ENCODE results near the gene SEC14L1.

Gene SEC14L1

GRCh38 chr17:77257596-77258458 lies 117.1 kb downstream of the SEC14L1 start:
- no peak for DNase-seq (ENCODE audit: low read depth, low spot score)

DNA sequence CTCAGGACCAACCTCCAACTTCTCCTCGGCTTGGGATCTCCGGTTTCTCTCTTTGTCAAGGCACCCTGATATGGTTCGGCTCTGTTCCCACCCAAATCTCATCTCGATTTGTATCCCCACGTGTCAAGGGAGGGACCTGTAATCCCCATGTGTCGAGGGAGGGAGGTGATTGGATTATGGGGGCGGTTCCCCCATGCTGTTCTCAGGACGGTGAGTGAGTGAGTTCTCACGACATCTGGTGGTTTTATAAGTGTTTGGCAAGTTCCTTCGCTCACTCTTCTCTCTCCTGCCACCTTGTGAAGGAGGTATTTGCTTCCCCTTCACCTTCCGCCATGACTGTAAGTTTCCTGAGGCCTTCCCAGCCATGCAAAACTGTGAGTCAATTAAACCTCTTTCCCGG lies 117.9 kb downstream of the SEC14L1 start:
- DNase-seq (ENCODE audit: low read depth, low spot score), result no peak

- DNase-seq (ENCODE audit: low read depth, low spot score), result no peak
Measured at GRCh38 chr17:77264617-77265230, 124.0 kb downstream of the SEC14L1 start.

GRCh38 chr17:77266213-77266612 lies 125.4 kb downstream of the SEC14L1 start:
- no peak for DNase-seq (ENCODE audit: low read depth, low spot score)

Measured in astrocyte of the hippocampus (primary cell).